ENCODE results near the gene PABPN1L. TPM values are rescaled to one million over a fixed set of nuclear protein-coding genes. Genes with fewer than 3 reads are reported as not detected.

PABPN1L gene
- total RNA-seq, 1 experiment from 2014 or later, result not detected

- Histone ChIP-seq H4K8ac (replicated peaks; ENCODE audit: insufficient read length, low read depth, low read length) (no peak overlapping the region), H2BK12ac (ENCODE audit: insufficient read length, low read depth, low read length) (no peak overlapping the region), H3K27ac (ENCODE audit: insufficient read length, low read depth, low read length) (no peak overlapping the region), H3K79me2 (ENCODE audit: insufficient read depth, low read length) (no peaks in the 10 kb centered on the region), H3K9ac (ENCODE audit: extremely low read depth, insufficient read length, low read length) (no peak overlapping the region), H2AFZ (ENCODE audit: low read length) (no peak overlapping the region), H2AK5ac (ENCODE audit: insufficient read length, low read length) (no peak overlapping the region), H3K18ac (ENCODE audit: insufficient read length, low read depth, low read length) (no peak overlapping the region), H3K4me1 (ENCODE audit: insufficient read depth, low read length) (no peaks in the 10 kb centered on the region), H4K20me1 (ENCODE audit: control insufficient read depth, insufficient read depth, insufficient read length) (no peaks in the 10 kb centered on the region), H4K5ac (ENCODE audit: insufficient read length, low read depth, low read length) (no peak overlapping the region), H3K56ac (ENCODE audit: insufficient read length, low read depth, low read length) (no peak overlapping the region), H3K23ac (ENCODE audit: insufficient read length, low read depth, low read length) (no peak overlapping the region), H3K14ac (ENCODE audit: insufficient read depth, low read length) (no peak overlapping the region), H2BK5ac (ENCODE audit: insufficient read length, low read length) (no peak overlapping the region), H2BK20ac (ENCODE audit: low read depth, low read length, poor library complexity, severe bottlenecking) (no peak overlapping the region), H3K27me3 (ENCODE audit: insufficient read depth, low read length) (no peaks in the 10 kb centered on the region), H3K9me3 (ENCODE audit: control insufficient read depth, low read depth, low read length) (no peaks in the 10 kb centered on the region), H3T11ph (ENCODE audit: low read length) (no peak overlapping the region), H2BK15ac (ENCODE audit: low read depth, low read length) (no peak overlapping the region), H2BK120ac (ENCODE audit: low read depth, low read length, poor library complexity, severe bottlenecking) (no peak overlapping the region), H3K23me2 (ENCODE audit: insufficient read length, low read depth, low read length, poor library complexity, severe bottlenecking) (no peaks in the 10 kb centered on the region), H3K4ac (ENCODE audit: low read depth, low read length) (no peak overlapping the region), H3K79me1 (ENCODE audit: insufficient read depth, low read depth, low read length, poor library complexity, severe bottlenecking) (no peaks in the 10 kb centered on the region), H4K91ac (ENCODE audit: insufficient read length, low read depth, low read length) (no peak overlapping the region), H3K4me2 (ENCODE audit: insufficient read depth, insufficient read length, low read length) (no peak overlapping the region)
- Mint-ChIP-seq H3K4me3 (no peak overlapping the region), H3K9me3 (no peaks in the 10 kb centered on the region), H3K4me1 (peaks cover 4 to 7% of the 10 kb centered on the region in 2 experiments; a peak in 3 of 4 replicates), H3K36me3 (ENCODE audit: insufficient read depth in 1 of 3, low read depth in 3 of 3) (no peaks in the 10 kb centered on the region), H3K27ac (no peak overlapping the region), H3K27me3 (ENCODE audit: low read depth) (no peaks in the 10 kb centered on the region)
- TF ChIP-seq, protein P1, sequence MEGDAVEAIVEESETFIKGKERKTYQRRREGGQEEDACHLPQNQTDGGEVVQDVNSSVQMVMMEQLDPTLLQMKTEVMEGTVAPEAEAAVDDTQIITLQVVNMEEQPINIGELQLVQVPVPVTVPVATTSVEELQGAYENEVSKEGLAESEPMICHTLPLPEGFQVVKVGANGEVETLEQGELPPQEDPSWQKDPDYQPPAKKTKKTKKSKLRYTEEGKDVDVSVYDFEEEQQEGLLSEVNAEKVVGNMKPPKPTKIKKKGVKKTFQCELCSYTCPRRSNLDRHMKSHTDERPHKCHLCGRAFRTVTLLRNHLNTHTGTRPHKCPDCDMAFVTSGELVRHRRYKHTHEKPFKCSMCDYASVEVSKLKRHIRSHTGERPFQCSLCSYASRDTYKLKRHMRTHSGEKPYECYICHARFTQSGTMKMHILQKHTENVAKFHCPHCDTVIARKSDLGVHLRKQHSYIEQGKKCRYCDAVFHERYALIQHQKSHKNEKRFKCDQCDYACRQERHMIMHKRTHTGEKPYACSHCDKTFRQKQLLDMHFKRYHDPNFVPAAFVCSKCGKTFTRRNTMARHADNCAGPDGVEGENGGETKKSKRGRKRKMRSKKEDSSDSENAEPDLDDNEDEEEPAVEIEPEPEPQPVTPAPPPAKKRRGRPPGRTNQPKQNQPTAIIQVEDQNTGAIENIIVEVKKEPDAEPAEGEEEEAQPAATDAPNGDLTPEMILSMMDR (conservative IDR thresholded peaks at IDR 0.05), result no peak
- WGBS (ENCODE audit: extremely low coverage, insufficient read length, low lambda C conversion rate), result no CpG with 5 or more reads among the region's 12 CpGs
- DNase-seq, result no peak
Observed at GRCh38 chr16:88900662-88901052, 34.2 kb upstream of the PABPN1L start.
